GM18909 (cell line): ENCODE measurements around the gene CHAF1A.

Experiments used
- ATAC-seq: cut with Tn5 transposase; IDR thresholded peaks from one replicate; pipeline ENCODE4 v1.9.1; 2021; ENCODE audit warnings: mild to moderate bottlenecking; ENCODE audit not compliant: unreplicated experiment, poor library complexity

CHAF1A gene

GRCh38 chr19:4453232-4454179 lies 51.1 kb downstream of the CHAF1A start:
- ATAC-seq, result no peak

GRCh38 chr19:4454747-4455718 lies 52.6 kb downstream of the CHAF1A start:
- no peak for ATAC-seq

- no peak for ATAC-seq
Observed at GRCh38 chr19:4455719-4456475, 53.5 kb downstream of the CHAF1A start.

- ATAC-seq, result no peak
Observed at GRCh38 chr19:4456476-4456842, 54.0 kb downstream of the CHAF1A start.

GRCh38 chr19:4456843-4457653 lies 54.6 kb downstream of the CHAF1A start:
- peak; percentile 10 for ATAC-seq

GRCh38 chr19:4457654-4458395 lies 55.4 kb downstream of the CHAF1A start, which contains the start of gene UBXN6:
TSS of gene UBXN6 (minus strand) at chr19:4457794. CDS start at chr19:4457697, 97 bp downstream.
- peak; percentile 89 for ATAC-seq

- ATAC-seq, result no peak
Observed at GRCh38 chr19:4464815-4465581, 62.6 kb downstream of the CHAF1A start.

GRCh38 chr19:4467835-4468234 lies 65.4 kb downstream of the CHAF1A start:
- ATAC-seq, result no peak

- ATAC-seq, result peak; percentile 84
Observed at GRCh38 chr19:4471403-4472173, 69.1 kb downstream of the CHAF1A start.

GRCh38 chr19:4472174-4472974 lies 69.9 kb downstream of the CHAF1A start, which contains the start of gene HDGFL2:
TSS of gene HDGFL2 (plus strand) at chr19:4472297. CDS start at chr19:4472351, 54 bp downstream.
- peak; percentile 9 for ATAC-seq

- ATAC-seq, result no peak
Observed at GRCh38 chr19:4473011-4473762, 70.7 kb downstream of the CHAF1A start.

- ATAC-seq, result no peak
Observed at GRCh38 chr19:4473763-4474513, 71.5 kb downstream of the CHAF1A start.

- ATAC-seq, result no peak
Observed at GRCh38 chr19:4474514-4475022, 72.1 kb downstream of the CHAF1A start.

GRCh38 chr19:4477034-4477801 lies 74.8 kb downstream of the CHAF1A start:
- no peak for ATAC-seq
